SHP77 treated with DMSO at 0.1 percent for 48 hours (cell line): Measurements from ENCODE around the gene ELFN1.

Experiments used
- DNase-seq: peaks from one replicate; lab custom pipeline; 2025; lab: John Stamatoyannopoulos, UW

Gene ELFN1

GRCh38 chr7:1642291-1642731 is 27.8 kb upstream of the ELFN1 start:
- DNase-seq: no peak

- no peak for DNase-seq
These were observed 26.6 kb upstream of the ELFN1 start for GRCh38 chr7:1643270-1644092.

- DNase-seq: no peak
These were observed 25.6 kb upstream of the ELFN1 start for GRCh38 chr7:1644341-1645070.

- no peak for DNase-seq
These were observed 25.0 kb upstream of the ELFN1 start for GRCh38 chr7:1645071-1645409.

GRCh38 chr7:1645476-1645875 is 24.6 kb upstream of the ELFN1 start:
- no peak for DNase-seq

GRCh38 chr7:1646391-1646790 is 23.7 kb upstream of the ELFN1 start:
- no peak for DNase-seq

- DNase-seq: no peak
These were observed 22.9 kb upstream of the ELFN1 start for GRCh38 chr7:1646957-1647891.

- no peak for DNase-seq
These were observed 22.0 kb upstream of the ELFN1 start for GRCh38 chr7:1647961-1648672.

- DNase-seq: no peak
These were observed 20.2 kb upstream of the ELFN1 start for GRCh38 chr7:1649751-1650326.

- no peak for DNase-seq
These were observed 19.6 kb upstream of the ELFN1 start for GRCh38 chr7:1650363-1651030.

- no peak for DNase-seq
These were observed 19.0 kb upstream of the ELFN1 start for GRCh38 chr7:1651031-1651446.

GRCh38 chr7:1651891-1652290 is 18.2 kb upstream of the ELFN1 start:
- no peak for DNase-seq

- DNase-seq: no peak
These were observed 16.6 kb upstream of the ELFN1 start for GRCh38 chr7:1653500-1653899.

- DNase-seq: no peak
These were observed 16.0 kb upstream of the ELFN1 start for GRCh38 chr7:1654111-1654510.

- no peak for DNase-seq
These were observed 15.2 kb upstream of the ELFN1 start for GRCh38 chr7:1654738-1655475.

- no peak for DNase-seq
These were observed 10.4 kb upstream of the ELFN1 start for GRCh38 chr7:1659696-1660095.

GRCh38 chr7:1661461-1661860 is 8.6 kb upstream of the ELFN1 start:
- DNase-seq: no peak

- no peak for DNase-seq
These were observed 8.0 kb upstream of the ELFN1 start for GRCh38 chr7:1662101-1662500.

GRCh38 chr7:1662767-1663166 is 7.3 kb upstream of the ELFN1 start:
- DNase-seq: no peak

GRCh38 chr7:1663223-1663622 is 6.9 kb upstream of the ELFN1 start:
- no peak for DNase-seq
